Activated naive CD8-positive, alpha-beta T cell (primary cell): ENCODE data around the gene CTRL.

Experiments used
- H3K27ac Mint-ChIP-seq: one replicate; pipeline ENCODE4 v1.8.0; 2021; ENCODE audit warnings: mixed read lengths
- H3K27me3 Mint-ChIP-seq: one replicate; pipeline ENCODE4 v1.8.0; 2021; ENCODE audit warnings: mixed read lengths
- H3K36me3 Mint-ChIP-seq: one replicate; pipeline ENCODE4 v1.8.0; 2021; ENCODE audit warnings: mixed read lengths
- H3K4me1 Mint-ChIP-seq: one replicate; pipeline ENCODE4 v1.8.0; 2021; ENCODE audit warnings: low read depth, mixed read lengths
- H3K4me3 Mint-ChIP-seq: one replicate; pipeline ENCODE4 v1.8.0; 2021; ENCODE audit warnings: mild to moderate bottlenecking, mixed read lengths
- H3K9me3 Mint-ChIP-seq: one replicate; pipeline ENCODE4 v1.8.0; 2021; ENCODE audit warnings: low read depth, mixed read lengths

Gene CTRL

DNA sequence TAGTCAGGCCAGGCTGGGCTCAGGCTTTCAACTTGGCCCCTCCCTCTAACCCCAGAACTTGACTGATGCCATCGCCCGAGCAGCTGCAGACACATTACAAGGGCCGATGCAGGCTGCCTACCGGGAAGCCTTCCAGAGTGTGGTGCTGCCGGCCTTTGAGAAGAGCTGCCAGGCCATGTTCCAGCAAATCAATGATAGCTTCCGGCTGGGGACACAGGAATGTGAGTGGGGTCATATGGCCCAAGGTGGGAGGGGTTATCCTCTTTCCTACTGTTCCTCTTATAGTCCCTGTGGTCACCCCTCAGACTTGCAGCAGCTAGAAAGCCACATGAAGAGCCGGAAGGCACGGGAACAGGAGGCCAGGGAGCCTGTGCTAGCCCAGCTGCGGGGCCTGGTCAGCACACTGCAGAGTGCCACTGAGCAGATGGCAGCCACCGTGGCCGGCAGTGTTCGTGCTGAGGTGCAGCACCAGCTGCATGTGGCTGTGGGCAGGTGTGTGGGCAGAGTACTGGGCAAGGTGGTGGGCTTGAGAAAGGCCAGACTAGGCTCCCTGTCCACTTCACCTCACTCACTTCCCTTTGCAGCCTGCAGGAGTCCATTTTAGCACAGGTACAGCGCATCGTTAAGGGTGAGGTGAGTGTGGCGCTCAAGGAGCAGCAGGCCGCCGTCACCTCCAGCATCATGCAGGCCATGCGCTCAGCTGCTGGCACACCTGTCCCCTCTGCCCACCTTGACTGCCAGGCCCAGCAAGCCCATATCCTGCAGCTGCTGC lies 49.1 kb downstream of the CTRL start:
- no peaks in the 10 kb centered on the region for H3K9me3 Mint-ChIP-seq
- H3K27ac Mint-ChIP-seq = no peak overlapping the region
- H3K4me1 Mint-ChIP-seq = no peaks in the 10 kb centered on the region
- no peak overlapping the region for H3K4me3 Mint-ChIP-seq
- H3K36me3 Mint-ChIP-seq = no peaks in the 10 kb centered on the region
- no peaks in the 10 kb centered on the region for H3K27me3 Mint-ChIP-seq

- Mint-ChIP-seq H3K27me3 (no peaks in the 10 kb centered on the region), H3K9me3 (no peaks in the 10 kb centered on the region), H3K27ac (no peak overlapping the region), H3K4me3 (no peak overlapping the region), H3K4me1 (no peaks in the 10 kb centered on the region), H3K36me3 (no peaks in the 10 kb centered on the region)
Observed at GRCh38 chr16:67881621-67882161, 50.0 kb downstream of the CTRL start.

GRCh38 chr16:67880584-67880983 lies 51.1 kb downstream of the CTRL start:
- no peaks in the 10 kb centered on the region for H3K36me3 Mint-ChIP-seq
- peak overlapping the region; percentile 77 for H3K27ac Mint-ChIP-seq
- no peak overlapping the region for H3K4me3 Mint-ChIP-seq
- no peaks in the 10 kb centered on the region for H3K9me3 Mint-ChIP-seq
- H3K4me1 Mint-ChIP-seq = peaks cover 7% of the 10 kb centered on the region
- H3K27me3 Mint-ChIP-seq = no peaks in the 10 kb centered on the region

DNA sequence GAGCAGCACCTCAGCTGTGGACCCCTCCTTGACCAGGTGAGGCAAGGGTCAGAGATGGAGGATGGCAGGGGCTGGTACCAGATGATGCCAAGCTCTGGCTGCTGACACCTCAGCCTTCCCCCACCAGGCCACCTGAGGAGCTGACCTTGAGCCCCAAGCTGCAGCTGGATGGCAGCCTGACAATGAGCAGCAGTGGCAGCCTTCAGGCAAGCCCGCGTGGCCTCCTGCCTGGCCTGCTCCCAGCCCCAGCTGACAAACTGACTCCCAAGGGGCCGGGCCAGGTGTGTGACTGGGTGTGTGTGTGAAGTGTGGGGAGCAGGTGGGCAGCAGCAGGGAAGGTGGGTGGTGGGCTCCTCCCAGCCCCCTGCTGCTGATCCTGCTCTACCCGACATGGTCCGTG lies 51.7 kb downstream of the CTRL start:
- Mint-ChIP-seq H3K27me3 (no peaks in the 10 kb centered on the region), H3K27ac (no peak overlapping the region)

More for the DNA sequence above, 51.7 kb downstream of the CTRL start:
- Mint-ChIP-seq H3K36me3 (no peaks in the 10 kb centered on the region), H3K9me3 (no peaks in the 10 kb centered on the region), H3K4me1 (peaks cover 14% of the 10 kb centered on the region), H3K4me3 (no peak overlapping the region)
